ENCODE measurements around the gene SLC27A5. TPM values are rescaled to one million over a fixed set of nuclear protein-coding genes. Genes with fewer than 3 reads are reported as not detected.

The SLC27A5 gene
- total and polyA plus RNA-seq, 12 donors, result 2.2 to 7.9 (median 4.3) TPM

DNA sequence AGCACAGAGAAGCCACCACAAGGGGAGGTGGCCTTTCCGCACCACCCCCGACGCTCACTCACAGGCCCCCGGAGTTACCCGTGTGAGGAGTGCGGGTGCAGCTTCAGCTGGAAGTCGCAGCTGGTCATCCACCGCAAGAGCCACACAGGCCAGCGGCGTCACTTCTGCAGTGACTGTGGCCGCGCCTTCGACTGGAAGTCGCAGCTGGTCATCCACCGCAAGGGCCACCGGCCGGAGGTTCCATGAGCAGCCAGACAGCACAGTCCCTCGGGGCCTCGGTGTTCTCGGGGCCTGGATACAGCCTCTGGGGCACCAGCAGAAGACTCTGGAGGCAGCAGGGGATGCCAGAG, 31.3 kb downstream of the SLC27A5 start:
- DNase-seq (no peak), ATAC-seq (no peak)
- TF ChIP-seq, protein P1, sequence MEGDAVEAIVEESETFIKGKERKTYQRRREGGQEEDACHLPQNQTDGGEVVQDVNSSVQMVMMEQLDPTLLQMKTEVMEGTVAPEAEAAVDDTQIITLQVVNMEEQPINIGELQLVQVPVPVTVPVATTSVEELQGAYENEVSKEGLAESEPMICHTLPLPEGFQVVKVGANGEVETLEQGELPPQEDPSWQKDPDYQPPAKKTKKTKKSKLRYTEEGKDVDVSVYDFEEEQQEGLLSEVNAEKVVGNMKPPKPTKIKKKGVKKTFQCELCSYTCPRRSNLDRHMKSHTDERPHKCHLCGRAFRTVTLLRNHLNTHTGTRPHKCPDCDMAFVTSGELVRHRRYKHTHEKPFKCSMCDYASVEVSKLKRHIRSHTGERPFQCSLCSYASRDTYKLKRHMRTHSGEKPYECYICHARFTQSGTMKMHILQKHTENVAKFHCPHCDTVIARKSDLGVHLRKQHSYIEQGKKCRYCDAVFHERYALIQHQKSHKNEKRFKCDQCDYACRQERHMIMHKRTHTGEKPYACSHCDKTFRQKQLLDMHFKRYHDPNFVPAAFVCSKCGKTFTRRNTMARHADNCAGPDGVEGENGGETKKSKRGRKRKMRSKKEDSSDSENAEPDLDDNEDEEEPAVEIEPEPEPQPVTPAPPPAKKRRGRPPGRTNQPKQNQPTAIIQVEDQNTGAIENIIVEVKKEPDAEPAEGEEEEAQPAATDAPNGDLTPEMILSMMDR (IDR thresholded peaks at IDR 0.05), result no peak
- no peak overlapping the region for H3K27ac ChIP-seq
- H3K9me3 ChIP-seq, result no peaks in the 10 kb centered on the region
- 91 to 93% methylated on average over 20 of the region's 20 CpGs for WGBS, 2 donors
- no peak overlapping the region for H3K4me3 ChIP-seq
- peaks cover 0 to 15% (median 10%) of the 10 kb centered on the region in 9 donors for H3K4me1 ChIP-seq
- no peaks in the 10 kb centered on the region for H3K27me3 ChIP-seq
- intact Hi-C loops (cut with DNase I), result no loop called here
- H3K36me3 ChIP-seq, result peaks cover 0 to 38% (median 8%) of the 10 kb centered on the region in 9 donors

DNA sequence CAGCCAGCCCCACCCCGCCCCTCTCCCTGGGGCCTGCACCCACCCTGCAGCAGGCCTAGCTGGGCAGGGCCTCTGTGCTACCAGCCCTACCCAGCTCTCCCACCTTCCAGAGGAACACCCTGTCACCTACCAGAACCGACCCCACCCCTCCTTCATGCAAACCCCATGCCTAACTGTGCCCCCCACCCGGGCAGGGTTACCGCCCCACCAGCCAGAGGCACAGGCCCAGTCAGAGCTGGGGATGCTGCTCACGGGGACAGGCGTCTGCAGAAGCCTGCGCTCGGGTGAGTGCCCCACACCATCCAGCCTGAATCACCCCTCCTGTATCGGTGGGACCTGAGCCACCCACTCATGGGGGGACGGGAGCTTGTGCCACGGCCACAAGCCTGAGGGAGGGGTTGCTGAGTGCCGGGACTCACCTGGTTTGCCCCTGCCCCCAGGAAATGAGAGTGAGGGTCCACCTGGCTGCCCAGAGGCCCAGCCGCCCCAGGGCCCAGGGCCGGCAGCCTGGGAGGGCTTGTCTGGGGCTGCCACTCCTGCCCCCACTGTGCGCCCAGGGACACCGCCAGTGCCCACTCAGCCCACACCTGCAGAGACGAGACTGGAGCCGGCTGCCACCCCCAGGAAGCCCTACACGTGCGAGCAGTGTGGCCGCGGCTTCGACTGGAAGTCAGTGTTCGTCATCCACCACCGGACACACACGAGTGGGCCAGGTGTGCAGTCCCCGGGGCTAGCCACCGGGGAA, 31.9 kb downstream of the SLC27A5 start:
- DNase-seq, result no peak
- Histone ChIP-seq H3K4me3 (no peak overlapping the region), H3K4me1 (peaks cover 5 to 21% (median 15%) of the 10 kb centered on the region in 9 donors), H3K9me3 (no peaks in the 10 kb centered on the region), H3K27ac (no peak overlapping the region), H3K36me3 (peaks cover 0 to 38% (median 8%) of the 10 kb centered on the region in 9 donors), H3K27me3 (no peaks in the 10 kb centered on the region)
- intact Hi-C loops (cut with DNase I), result no loop called here
- 90 to 91% methylated on average over 27 to 28 of the region's 28 CpGs for WGBS, 2 donors
- TF ChIP-seq, protein P1 (IDR thresholded peaks at IDR 0.05), result no peak
- ATAC-seq, result no peak

DNA sequence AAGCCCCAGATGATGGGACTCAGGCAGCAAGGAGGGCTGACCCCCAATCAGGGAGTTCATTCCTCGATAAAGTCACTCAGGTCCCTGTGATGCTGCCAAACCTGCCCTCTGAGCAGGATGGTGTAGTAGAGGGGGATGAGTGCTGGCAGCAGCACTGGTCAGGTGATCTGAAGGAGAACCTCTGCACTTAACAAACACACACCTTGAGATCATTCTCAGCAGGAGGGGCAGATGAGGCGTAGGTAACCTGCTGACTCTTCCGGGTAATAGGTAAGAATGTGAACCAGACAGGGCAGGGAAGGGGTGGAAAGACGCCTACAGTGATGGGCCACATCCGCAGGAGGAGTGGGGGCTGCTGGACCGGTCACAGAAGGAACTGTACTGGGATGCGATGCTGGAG, 32.5 kb downstream of the SLC27A5 start:
- Histone ChIP-seq H3K27ac (no peak overlapping the region), H3K9me3 (no peaks in the 10 kb centered on the region), H3K4me3 (no peak overlapping the region), H3K36me3 (peaks cover 0 to 38% (median 8%) of the 10 kb centered on the region in 9 donors), H3K27me3 (no peaks in the 10 kb centered on the region), H3K4me1 (peaks cover 5 to 23% (median 18%) of the 10 kb centered on the region in 9 donors)
- DNase-seq (no peak), ATAC-seq (no peak)
- intact Hi-C loops (cut with DNase I), result no loop called here
- WGBS, 2 donors, result 91 to 95% methylated on average over 7 of the region's 7 CpGs
- TF ChIP-seq, protein P1 (IDR thresholded peaks at IDR 0.05), result no peak

DNA sequence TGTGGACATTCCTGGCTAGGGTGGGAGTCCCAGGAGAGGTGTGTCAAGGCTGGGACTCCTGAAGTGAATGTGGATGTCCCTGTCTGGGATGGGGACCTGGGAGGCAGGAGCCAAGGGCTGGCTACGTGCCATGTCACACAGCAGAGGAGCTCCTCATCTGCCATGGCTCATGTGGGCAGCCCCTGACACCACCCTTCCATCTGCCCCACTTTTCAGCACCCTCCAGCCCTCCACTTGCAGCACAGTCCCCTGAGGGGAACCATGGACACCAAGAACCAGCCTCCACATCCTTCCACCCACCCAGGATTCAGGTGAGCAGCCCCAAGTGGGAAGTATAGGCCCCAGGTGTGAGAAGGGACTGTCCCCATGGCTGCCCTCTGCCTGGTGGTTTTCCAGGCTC, 33.9 kb downstream of the SLC27A5 start:
- intact Hi-C loops (cut with DNase I), result no loop called here
- Histone ChIP-seq H3K4me1 (peaks cover 5 to 23% (median 18%) of the 10 kb centered on the region in 9 donors), H3K9me3 (no peaks in the 10 kb centered on the region), H3K27ac (peak overlapping the region in 3 of 10 donors; percentile 86 to 95 (median 94)), H3K4me3 (no peak overlapping the region), H3K27me3 (no peaks in the 10 kb centered on the region), H3K36me3 (peaks cover 0 to 47% (median 8%) of the 10 kb centered on the region in 9 donors)
- DNase-seq, result no peak
- TF ChIP-seq, protein P1 (IDR thresholded peaks at IDR 0.05), result no peak
- no peak for ATAC-seq
- 100% methylated on average over 1 of the region's 1 CpG for WGBS, 2 donors
